ENCODE measurements around the gene BMPR1A. TPM values are rescaled to one million over a fixed set of nuclear protein-coding genes. Genes with fewer than 3 reads are reported as not detected.

The BMPR1A gene
- total and polyA plus RNA-seq, 2 of the 4 experiments (the other 2 are of a cell fraction) = 15.9 to 93.7 TPM

GRCh38 chr10:86855513-86855912 is 99.1 kb downstream of the BMPR1A start:
- DNase-seq (no peak), ATAC-seq (ENCODE audit: low read depth) (no peak)
- H3K27me3 ChIP-seq (ENCODE audit: control insufficient read depth, insufficient read depth, low read length) = no peaks in the 10 kb centered on the region
- H3K9me1 ChIP-seq (ENCODE audit: insufficient read depth, low read length) = peaks cover 10% of the 10 kb centered on the region
- H2AFZ ChIP-seq (replicated peaks; ENCODE audit: low read length, poor library complexity) = no peak overlapping the region
- H3K9me3 ChIP-seq (ENCODE audit: control insufficient read depth, insufficient read depth, low read length) = no peaks in the 10 kb centered on the region
- H4K91ac ChIP-seq (ENCODE audit: insufficient read depth, low read depth, low read length) = no peak overlapping the region
- no peak overlapping the region for H3K18ac ChIP-seq (ENCODE audit: low read depth, low read length)
- peaks cover 4 to 29% of the 10 kb centered on the region in 2 experiments for H3K79me1 ChIP-seq (ENCODE audit: low read depth in 1 of 2, low read length in 2 of 2)
- BruUV-seq (replicated peaks) = no TSS peak
- ChIA-PET POLR2A (ENCODE audit: unreplicated experiment) (no interaction called here), CTCF (no interaction called here)
- peaks cover 2% of the 10 kb centered on the region; the same call in 1 of the 2 replicates for H3K4me1 ChIP-seq (ENCODE audit: control insufficient read depth, insufficient read depth, low read length)
- H3K56ac ChIP-seq (ENCODE audit: extremely low read depth, insufficient read depth, low read length) = no peak overlapping the region
- peaks cover 3% of the 10 kb centered on the region; the same call in 1 of the 2 replicates for H4K20me1 ChIP-seq (ENCODE audit: insufficient read depth, low read length)
- H2BK120ac ChIP-seq (ENCODE audit: low read depth, low read length) = no peak overlapping the region
- no peak overlapping the region for H2BK20ac ChIP-seq (ENCODE audit: low read depth, low read length)
- H3K27ac ChIP-seq (ENCODE audit: insufficient read depth, low read length) = no peak overlapping the region
- H4K8ac ChIP-seq (ENCODE audit: low read depth in 2 of 2, low read length in 2 of 2) = no peak overlapping the region
- H3K4ac ChIP-seq (ENCODE audit: low read depth, low read length) = no peak overlapping the region
- no peak overlapping the region for H3K9ac ChIP-seq (ENCODE audit: low read depth, low read length)
- H3K23ac ChIP-seq (ENCODE audit: low read depth, low read length) = no peak overlapping the region
- no peak overlapping the region for H4K5ac ChIP-seq (ENCODE audit: low read depth, low read length)
- no peak overlapping the region for H2BK15ac ChIP-seq (ENCODE audit: low read depth, low read length)
- no peak for TF ChIP-seq POLR2A (IDR thresholded peaks at IDR 0.05; ENCODE audit: low read depth, low read length)
- TF ChIP-seq RFX5 (IDR thresholded peaks at IDR 0.05; ENCODE audit: low read depth, low read length) = no peak
- no peak for TF ChIP-seq CEBPB (IDR thresholded peaks at IDR 0.05; ENCODE audit: low read depth, low read length)
- TF ChIP-seq ELK1 (IDR thresholded peaks at IDR 0.05; ENCODE audit: borderline replicate concordance, low read depth, low read length) = no peak
- TF ChIP-seq NFE2L2 (IDR thresholded peaks at IDR 0.05; ENCODE audit: low read depth, low read length) = no peak
- TF ChIP-seq BHLHE40 (IDR thresholded peaks at IDR 0.05; ENCODE audit: low read depth, low read length) = no peak
- TF ChIP-seq RAD21 (IDR thresholded peaks at IDR 0.05; ENCODE audit: low read length) = no peak
- TF ChIP-seq CHD1 (IDR thresholded peaks at IDR 0.05; ENCODE audit: low read depth, low read length) = no peak
- TF ChIP-seq FOS (IDR thresholded peaks at IDR 0.05; ENCODE audit: low read depth, low read length) = no peak
- TF ChIP-seq RCOR1 (IDR thresholded peaks at IDR 0.05; ENCODE audit: insufficient replicate concordance, low read length) = no peak
- TF ChIP-seq MXI1 (IDR thresholded peaks at IDR 0.05; ENCODE audit: borderline replicate concordance, low read depth, low read length) = no peak
- TF ChIP-seq USF2 (IDR thresholded peaks at IDR 0.05; ENCODE audit: low read depth, low read length) = no peak
- no peak for TF ChIP-seq SMC3 (IDR thresholded peaks at IDR 0.05; ENCODE audit: low read depth, low read length)
- TF ChIP-seq MAFK (IDR thresholded peaks at IDR 0.05; ENCODE audit: low read depth, low read length) = no peak
- no peak for TF ChIP-seq CTCF (conservative IDR thresholded peaks at IDR 0.05; ENCODE audit: low read depth, low read length)
- no peak for TF ChIP-seq MAZ (IDR thresholded peaks at IDR 0.05; ENCODE audit: borderline replicate concordance, low read depth, low read length)
- H3K36me3 ChIP-seq (ENCODE audit: control insufficient read depth, insufficient read depth, low read length) = no peaks in the 10 kb centered on the region
- no peak overlapping the region for H3K4me3 ChIP-seq (ENCODE audit: insufficient read depth, low read depth, low read length)
- no peak overlapping the region for H2AK9ac ChIP-seq (replicated peaks; ENCODE audit: low read depth, low read length, poor library complexity)
- no peak overlapping the region for H3K4me2 ChIP-seq (ENCODE audit: low read depth, low read length)
- dilution Hi-C loops (cut with HindIII; ENCODE audit: low sequenced_read_pairs, unreplicated experiment) = no loop called here
- no CpG with 5 or more reads among the region's 1 CpG for WGBS, 2 experiments (ENCODE audit: extremely low coverage in 2 of 2, insufficient read length in 1 of 2)
- H3K14ac ChIP-seq (replicated peaks; ENCODE audit: low read depth, low read length) = no peak overlapping the region
- intact Hi-C loops (cut with micrococcal nuclease) = no loop called here
- in situ Hi-C loops (cut with MboI; ENCODE audit: low sequenced_read_pairs) = no loop called here
- H2BK5ac ChIP-seq (ENCODE audit: low read depth, low read length, poor library complexity, severe bottlenecking) = no peak overlapping the region
- no peak overlapping the region for H2AK5ac ChIP-seq (ENCODE audit: low read depth, low read length)
